Cardiac muscle cell (in vitro differentiated cells and primary cell): ENCODE results near the gene ADRA2A. TPM values are rescaled to one million over a fixed set of nuclear protein-coding genes. Genes with fewer than 3 reads are reported as not detected.

Experiments
- DNase-seq, 2 donors: peaks; one replicate each; pipeline versions ENCODE4 v3.0.0 to v3.0.0-alpha.2; 2010 to 2017; ENCODE audit warnings: low read depth in 1 of 2, low spot score in 1 of 2
- H3K27ac ChIP-seq: fragments of 200-600 bp; sonication (generic); 2 replicates; pipeline ENCODE4 v1.5.1; 2016
- H3K27me3 ChIP-seq: fragments of 200-600 bp; sonication (generic); 2 replicates; pipeline ENCODE4 v1.6.0; 2016; ENCODE audit warnings: control low read depth
- H3K36me3 ChIP-seq: fragments of 200-600 bp; sonication (generic); 2 replicates; pipeline ENCODE4 v1.5.1; 2016; ENCODE audit warnings: control low read depth
- H3K4me1 ChIP-seq: fragments of 200-600 bp; sonication (generic); 2 replicates; pipeline ENCODE4 v1.8.1; 2017; ENCODE audit warnings: low read depth, mild to moderate bottlenecking, mixed run types
- H3K4me3 ChIP-seq: fragments of 200-600 bp; sonication (generic); 2 replicates; pipeline ENCODE4 v1.5.1; 2016; ENCODE audit warnings: mild to moderate bottlenecking
- H3K9me3 ChIP-seq: fragments of 200-600 bp; sonication (generic); 2 replicates; pipeline ENCODE4 v1.5.1; 2017; ENCODE audit warnings: low read depth, mild to moderate bottlenecking, control low read depth
- CTCF ChIP-seq: IDR thresholded peaks from 2 replicates; pipeline ENCODE4 v1.5.1; 2012; ENCODE audit warnings: low read depth, mild to moderate bottlenecking, low read length
- polyA plus RNA-seq: library from polyadenylated mRNA; unstranded; fragments of >200 nt; fragmentation: Nextera tagmentation; extraction: Ambion mirVana; gene quantifications from 2 replicates; pipeline ENCODE4 v1.2.1, GENCODE V29; 2016
- total RNA-seq: library from RNA; depleted of rRNA; stranded (reverse); fragments of >200 nt; gene quantifications from 2 replicates; pipeline ENCODE4 v1.2.3, GENCODE V29; 2016

Gene ADRA2A
- total and polyA plus RNA-seq, 2 experiments from 2014 or later = 0.24 TPM; not detected in 1

GRCh38 chr10:111039522-111039921, 37.3 kb upstream of the ADRA2A start:
- no peaks in the 10 kb centered on the region for H3K4me1 ChIP-seq
- TF ChIP-seq CTCF = no peak
- H3K27ac ChIP-seq = no peak overlapping the region
- H3K4me3 ChIP-seq = no peak overlapping the region
- no peaks in the 10 kb centered on the region for H3K36me3 ChIP-seq
- DNase-seq = no peak
- no peaks in the 10 kb centered on the region for H3K9me3 ChIP-seq
- H3K27me3 ChIP-seq = no peaks in the 10 kb centered on the region

GRCh38 chr10:111057006-111057405, 19.8 kb upstream of the ADRA2A start:
- no peak for DNase-seq
- Histone ChIP-seq H3K4me1 (no peaks in the 10 kb centered on the region), H3K27ac (no peak overlapping the region), H3K9me3 (no peaks in the 10 kb centered on the region), H3K4me3 (no peak overlapping the region), H3K27me3 (no peaks in the 10 kb centered on the region), H3K36me3 (no peaks in the 10 kb centered on the region)
- TF ChIP-seq CTCF = no peak

GRCh38 chr10:111063471-111063870, 13.4 kb upstream of the ADRA2A start:
- no peak overlapping the region for H3K4me3 ChIP-seq
- DNase-seq = no peak
- no peaks in the 10 kb centered on the region for H3K27me3 ChIP-seq
- no peaks in the 10 kb centered on the region for H3K36me3 ChIP-seq
- H3K27ac ChIP-seq = no peak overlapping the region
- TF ChIP-seq CTCF = no peak
- H3K4me1 ChIP-seq = no peaks in the 10 kb centered on the region
- H3K9me3 ChIP-seq = no peaks in the 10 kb centered on the region

GRCh38 chr10:111072232-111072631, 4.6 kb upstream of the ADRA2A start:
- no peak for TF ChIP-seq CTCF
- Histone ChIP-seq H3K4me1 (no peaks in the 10 kb centered on the region), H3K4me3 (no peak overlapping the region), H3K27me3 (peaks cover 55% of the 10 kb centered on the region), H3K27ac (no peak overlapping the region), H3K9me3 (no peaks in the 10 kb centered on the region), H3K36me3 (no peaks in the 10 kb centered on the region)
- no peak for DNase-seq

- Histone ChIP-seq H3K9me3 (no peaks in the 10 kb centered on the region), H3K4me3 (peak overlapping the region; percentile 43), H3K4me1 (no peaks in the 10 kb centered on the region), H3K27me3 (peaks cover 89% of the 10 kb centered on the region), H3K36me3 (no peaks in the 10 kb centered on the region), H3K27ac (no peak overlapping the region)
- TF ChIP-seq CTCF = no peak
- DNase-seq = no peak
Observed at GRCh38 chr10:111075577-111076185, 1.1 kb upstream of the ADRA2A start.
